H1 (cell line): ENCODE measurements around the gene GID4. TPM values are rescaled to one million over a fixed set of nuclear protein-coding genes. Genes with fewer than 3 reads are reported as not detected.

ENCODE experiments used
- CTCF ChIA-PET: fragments of 300-600 bp; sonication (Branson Sonifier 250); formaldehyde crosslinking; loops from one replicate; lab custom pipeline; 2021; ENCODE audit not compliant: partially characterized antibody; lab: Charles Lee
- POLR2A ChIA-PET: fragments of 300-600 bp; sonication (Branson Sonifier 250); formaldehyde crosslinking; loops from one replicate; lab custom pipeline; 2021; ENCODE audit warnings: inconsistent platforms; ENCODE audit not compliant: partially characterized antibody; lab: Charles Lee
- DNase-seq, 2 experiments: peaks; one replicate each; pipeline versions ENCODE4 v3.0.0 to v3.0.0-alpha.2; 2010 to 2022; ENCODE audit warnings: low spot score in 2 of 2, low read depth in 1 of 2, mixed read lengths in 1 of 2
- FAIRE-seq: peaks from 2 replicates; lab custom pipeline; 2011; peaks lifted over from hg19 to GRCh38; lab: Jason Lieb, UNC
- H2AFZ ChIP-seq: 2 replicates; pipeline ENCODE4 v1.8.1; 2012; ENCODE audit warnings: low read length, inconsistent platforms
- H2AK5ac ChIP-seq: 2 replicates; pipeline ENCODE4 v1.6.1; 2013; ENCODE audit warnings: low read depth, low read length
- H2BK120ac ChIP-seq: replicated peaks from 2 replicates; pipeline ENCODE3; 2013; ENCODE audit warnings: low read depth, low read length, inconsistent platforms
- H2BK12ac ChIP-seq: 2 replicates; pipeline ENCODE4 v1.6.1; 2013; ENCODE audit warnings: low read depth, low read length
- H2BK15ac ChIP-seq: 2 replicates; pipeline ENCODE4 v1.6.1; 2013; ENCODE audit warnings: low read length
- H2BK20ac ChIP-seq: 2 replicates; pipeline ENCODE4 v1.6.1; 2013; ENCODE audit warnings: low read length
- H2BK5ac ChIP-seq: 2 replicates; pipeline ENCODE4 v1.6.1; 2013; ENCODE audit warnings: low read depth, low read length
- H3K14ac ChIP-seq: 2 replicates; pipeline ENCODE4 v1.6.1; 2013; ENCODE audit warnings: inconsistent platforms; ENCODE audit not compliant: insufficient read length
- H3K18ac ChIP-seq: 2 replicates; pipeline ENCODE4 v1.6.1; 2013; ENCODE audit warnings: low read length; ENCODE audit errors: extremely low read depth
- H3K23ac ChIP-seq: 2 replicates; pipeline ENCODE4 v1.6.1; 2013; ENCODE audit warnings: inconsistent platforms; ENCODE audit not compliant: insufficient read length
- H3K23me2 ChIP-seq: 2 replicates; pipeline ENCODE4 v1.6.1; 2013; ENCODE audit warnings: low read depth, low read length
- H3K27ac ChIP-seq: 2 replicates; pipeline ENCODE4 v1.6.1; 2011; ENCODE audit warnings: low read depth, low read length, inconsistent platforms
- H3K27me3 ChIP-seq, 4 experiments: replicated peaks in 1 of 4; 1 replicate in 1 of 4; 2 replicates in 3 of 4; pipeline versions ENCODE4 v1.6.1 to v1.8.1; 2011 to 2013; ENCODE audit warnings: low read length in 3 of 4, mild to moderate bottlenecking in 3 of 4, inconsistent platforms in 2 of 4, mixed read lengths in 2 of 4, moderate library complexity in 1 of 4; ENCODE audit not compliant: control insufficient read depth in 3 of 4, insufficient read depth in 3 of 4; ENCODE audit errors: extremely low read depth in 1 of 4
- H3K36me3 ChIP-seq, 4 experiments: 2 replicates each; pipeline versions ENCODE4 v1.6.1 to v1.8.1; 2011 to 2013; ENCODE audit warnings: mild to moderate bottlenecking in 4 of 4, low read length in 3 of 4, moderate library complexity in 2 of 4, control low read depth in 1 of 4, inconsistent platforms in 1 of 4; ENCODE audit not compliant: insufficient read depth in 4 of 4, control insufficient read depth in 2 of 4
- H3K4ac ChIP-seq: replicated peaks from 2 replicates; pipeline ENCODE3; 2013; ENCODE audit warnings: low read length, low read depth, mixed read lengths, inconsistent platforms; ENCODE audit not compliant: insufficient read length
- H3K4me1 ChIP-seq, 4 experiments: replicated peaks in 1 of 4; 1 replicate in 1 of 4; 2 replicates in 3 of 4; pipeline versions ENCODE4 v1.6.1 to v1.8.1; 2011 to 2013; ENCODE audit warnings: low read length in 3 of 4, inconsistent platforms in 2 of 4, mixed read lengths in 1 of 4; ENCODE audit not compliant: insufficient read depth in 4 of 4, control insufficient read depth in 3 of 4
- H3K4me2 ChIP-seq, 2 experiments: 2 replicates each; pipeline versions ENCODE4 v1.6.1 to v1.8.1; 2011 to 2013; ENCODE audit warnings: low read depth in 2 of 2, low read length in 2 of 2, control low read depth in 1 of 2, inconsistent platforms in 1 of 2, mild to moderate bottlenecking in 1 of 2; ENCODE audit not compliant: insufficient read depth in 1 of 2
- H3K4me3 ChIP-seq, 4 experiments: fragments of 200-600, 300-600 bp in 1 of 4; sonication (generic), shearing (Covaris generic), sonication (Bioruptor Twin) in 1 of 4; 2 replicates each; pipeline versions ENCODE4 v1.5.1 to v1.8.1; 2011 to 2016; ENCODE audit warnings: low read length in 4 of 4, low read depth in 3 of 4, control low read depth in 2 of 4, inconsistent platforms in 2 of 4, mild to moderate bottlenecking in 2 of 4, mixed read lengths in 1 of 4, moderate library complexity in 1 of 4; ENCODE audit not compliant: insufficient read depth in 2 of 4; ENCODE audit errors: extremely low read depth in 1 of 4
- H3K56ac ChIP-seq: replicated peaks from 2 replicates; pipeline ENCODE3; 2013; ENCODE audit warnings: low read depth, mild to moderate bottlenecking, mixed read lengths, low read length, inconsistent platforms; ENCODE audit not compliant: insufficient read length
- H3K79me1 ChIP-seq: 2 replicates; pipeline ENCODE4 v1.6.1; 2013; ENCODE audit warnings: low read depth, low read length, control low read depth
- H3K79me2 ChIP-seq, 2 experiments: 2 replicates each; pipeline versions ENCODE4 v1.6.1 to v1.8.1; 2012 to 2013; ENCODE audit warnings: low read length in 2 of 2, mild to moderate bottlenecking in 2 of 2, inconsistent platforms in 1 of 2; ENCODE audit not compliant: insufficient read depth in 2 of 2, control insufficient read depth in 1 of 2
- H3K9ac ChIP-seq, 4 experiments: replicated peaks in 1 of 4; 1 replicate in 1 of 4; 2 replicates in 3 of 4; pipeline versions ENCODE4 v1.6.1 to v1.8.1; 2011 to 2013; ENCODE audit warnings: low read depth in 3 of 4, low read length in 3 of 4, control low read depth in 2 of 4, mild to moderate bottlenecking in 2 of 4, moderate library complexity in 2 of 4, inconsistent platforms in 1 of 4; ENCODE audit errors: extremely low read depth in 1 of 4
- H3K9me3 ChIP-seq, 2 experiments: 2 replicates each; pipeline versions ENCODE4 v1.6.1 to v1.8.1; 2012 to 2013; ENCODE audit warnings: mild to moderate bottlenecking in 2 of 2, moderate library complexity in 2 of 2, control low read depth in 1 of 2, inconsistent platforms in 1 of 2, low read depth in 1 of 2, low read length in 1 of 2, mixed read lengths in 1 of 2; ENCODE audit not compliant: insufficient read depth in 2 of 2
- H4K20me1 ChIP-seq, 2 experiments: replicated peaks in 1 of 2; 2 replicates each; pipeline versions ENCODE3 to v1.8.1; 2011 to 2013; ENCODE audit warnings: inconsistent platforms in 2 of 2, low read length in 2 of 2, mild to moderate bottlenecking in 1 of 2; ENCODE audit not compliant: insufficient read depth in 2 of 2, control insufficient read depth in 1 of 2
- H4K5ac ChIP-seq: 2 replicates; pipeline ENCODE4 v1.6.1; 2013; ENCODE audit warnings: low read length, low read depth, mixed read lengths, inconsistent platforms; ENCODE audit not compliant: insufficient read length
- H4K8ac ChIP-seq: 2 replicates; pipeline ENCODE4 v1.8.0; 2013; ENCODE audit warnings: mild to moderate bottlenecking, moderate library complexity, low read length, inconsistent platforms; ENCODE audit not compliant: insufficient read depth; ENCODE audit errors: extremely low read depth
- H4K91ac ChIP-seq: replicated peaks from 2 replicates; pipeline ENCODE3; 2013; ENCODE audit warnings: low read length, mixed read lengths, inconsistent platforms; ENCODE audit not compliant: insufficient read length
- KDM1A ChIP-seq: fragments of 200-600, 300-600 bp; sonication (generic); IDR thresholded peaks from 2 replicates; pipeline ENCODE4 v1.7.1; 2016; ENCODE audit warnings: mild to moderate bottlenecking, low read length, borderline replicate concordance
- SAP30 ChIP-seq: fragments of 300-600 bp; sonication (generic); IDR thresholded peaks from 2 replicates; pipeline ENCODE4 v1.7.1; 2012; ENCODE audit warnings: low read length, moderate library complexity, mild to moderate bottlenecking, inconsistent platforms; ENCODE audit not compliant: insufficient read depth, insufficient replicate concordance
- TEAD4 ChIP-seq: IDR thresholded peaks from 2 replicates; pipeline ENCODE4 v1.6.1; 2012; ENCODE audit warnings: low read depth, low read length, inconsistent platforms, mixed read lengths
- WGBS, 2 experiments: shearing (Covaris generic) in 1 of 2; methylation state at CpG; one replicate each; pipeline versions ENCODE4 v1.1.6 to v1.1.7; 2013 to 2015; ENCODE audit warnings: low lambda C conversion rate in 2 of 2, mixed read lengths in 2 of 2, inconsistent platforms in 1 of 2, low coverage in 1 of 2, missing lambda C conversion rate in 1 of 2; ENCODE audit not compliant: insufficient replicate concordance in 2 of 2, insufficient coverage in 1 of 2, insufficient read length in 1 of 2; ENCODE audit errors: extremely low coverage in 1 of 2, missing lambda C conversion rate in 1 of 2; 5-methylcytosine and 5-hydroxymethylcytosine counted together
- polyA plus RNA-seq, 7 experiments: library from polyadenylated mRNA; depleted of rRNA in 3 of 7; stranded (reverse) in 5 of 7; unstranded in 2 of 7; fragments of >200 nt in 5 of 7; fragments of 200-250 nt in 2 of 7; gene quantifications; 1 replicate in 5 of 7; 2 replicates in 1 of 7; 4 replicates in 1 of 7; pipeline versions ENCODE4 v1.2.1 to v1.2.3, GENCODE V29; 2011 to 2013; ENCODE audit warnings: missing spikeins in 2 of 7, mixed read lengths in 2 of 7
- total RNA-seq: library from RNA; stranded (reverse); fragmentation: NEBNext Ultra II Directional; extraction: Animal tissue kit (Norgen Biotek cat#: 25700); gene quantifications from 2 replicates; pipeline ENCODE4 v1.2.1, GENCODE V29; 2021

Gene GID4
- total and polyA plus RNA-seq, 2 of the 8 experiments (the other 6 are each of a cell fraction or from before 2014, with no cell fraction given), result 5.6 to 15.0 TPM

GRCh38 chr17:18038149-18038850 lies 908 bp upstream of the GID4 start:
- Histone ChIP-seq H3K18ac (no peak overlapping the region), H4K8ac (peak overlapping the region; percentile 92; the same call in 1 of the 2 replicates), H3K27me3 (peaks cover 0 to 6% (median 3%) of the 10 kb centered on the region in 4 experiments; a peak in 2 of 7 replicates), H3K79me1 (peaks cover 3% of the 10 kb centered on the region; the same call in 1 of the 2 replicates), H3K4ac (no peak overlapping the region), H3K56ac (no peak overlapping the region), H3K9me3 (no peaks in the 10 kb centered on the region), H3K4me2 (peak overlapping the region; percentile 71 to 78), H3K23ac (no peak overlapping the region), H2BK12ac (no peak overlapping the region), H2BK20ac (no peak overlapping the region), H2AK5ac (no peak overlapping the region), H2BK120ac (no peak overlapping the region), H4K20me1 (peaks cover 4 to 5% of the 10 kb centered on the region in 2 experiments), H2BK15ac (no peak overlapping the region), H3K36me3 (no peaks in the 10 kb centered on the region), H4K91ac (no peak overlapping the region), H2AFZ (peak overlapping the region; percentile 89; the same call in 1 of the 2 replicates), H3K9ac (peak overlapping the region; percentile 35 to 84 (median 71); a peak in 6 of 7 replicates), H2BK5ac (peak overlapping the region; percentile 73; the same call in 1 of the 2 replicates), H3K4me1 (peaks cover 0 to 4% (median 3%) of the 10 kb centered on the region in 4 experiments), H4K5ac (no peak overlapping the region), H3K14ac (no peak overlapping the region), H3K4me3 (peak overlapping the region; percentile 79 to 95 (median 86)), H3K79me2 (peaks cover 0 to 20% of the 10 kb centered on the region in 2 experiments; a peak in 1 of 4 replicates), H3K23me2 (peaks cover 7% of the 10 kb centered on the region), H3K27ac (no peak overlapping the region)
- FAIRE-seq (no peak), DNase-seq (no peak)
- CTCF ChIA-PET, result interaction anchor here (0.6 to 1.7 kb wide), 10 partner anchors 10 to 254 kb away, joined by 3 to 5 read pairs (median 4); no protein-coding TSS in a partner anchor
- no peak for TF ChIP-seq KDM1A
- TF ChIP-seq SAP30, result peak; percentile 86
- TF ChIP-seq TEAD4, result no peak
- POLR2A ChIA-PET, result interaction anchor here (0.8 to 1.6 kb wide), 7 partner anchors 13 to 200 kb away, joined by 3 to 7 read pairs (median 3); no protein-coding TSS in a partner anchor
- 23% methylated on average over 13 of the region's 13 CpGs; no CpG with 5 or more reads in 1 of the 2 experiments for WGBS, 2 experiments
